PC-9 (cell line): Measurements from ENCODE around the gene TEDC1. TPM values are rescaled to one million over a fixed set of nuclear protein-coding genes. Genes with fewer than 3 reads are reported as not detected.

Experiments
- BruUV-seq: library from RNA; stranded (reverse); fragments of 400-500 nt; replicated peaks from 2 replicates; lab custom pipeline; 2021; lab: Mats Ljungman, UMichigan
- CTCF ChIA-PET: fragments of 300-600 bp; sonication (Branson Sonifier 250); formaldehyde crosslinking; loops from one replicate; lab custom pipeline; 2022; ENCODE audit warnings: antibody characterized with exemption; lab: Charles Lee
- POLR2A ChIA-PET: fragments of 300-600 bp; sonication (Branson Sonifier 250); formaldehyde crosslinking; loops from one replicate; lab custom pipeline; 2022; ENCODE audit warnings: antibody characterized with exemption; ENCODE audit not compliant: unreplicated experiment; lab: Charles Lee
- DNase-seq, 2 experiments: peaks; one replicate each; pipeline versions ENCODE4 v3.0.0 to v3.0.0-alpha.2; 2015 to 2022; ENCODE audit warnings: mixed read lengths in 1 of 2
- H2AFZ ChIP-seq: fragments of 200-600 bp; sonication (generic); 2 replicates; pipeline ENCODE4 v1.8.1; 2017; ENCODE audit warnings: antibody characterized with exemption
- H3F3A ChIP-seq: fragments of 200-600 bp; sonication (generic); 2 replicates; pipeline ENCODE4 v1.8.1; 2017; ENCODE audit warnings: antibody characterized with exemption, mild to moderate bottlenecking, low read depth; ENCODE audit not compliant: insufficient read depth
- H3K27ac ChIP-seq: fragments of 200-600 bp; sonication (generic); 2 replicates; pipeline ENCODE4 v1.6.1; 2016; ENCODE audit warnings: mixed run types
- H3K27me3 ChIP-seq: fragments of 200-600 bp; sonication (generic); 2 replicates; pipeline ENCODE4 v1.6.1; 2016; ENCODE audit warnings: low read depth, mixed run types; ENCODE audit not compliant: insufficient read depth
- H3K36me3 ChIP-seq: fragments of 200-600 bp; sonication (generic); 2 replicates; pipeline ENCODE4 v1.6.1; 2016; ENCODE audit warnings: low read depth, mixed run types
- H3K4me1 ChIP-seq: fragments of 200-600 bp; sonication (generic); replicated peaks from 2 replicates; pipeline ENCODE4 v1.6.1; 2016; ENCODE audit warnings: mixed run types; ENCODE audit not compliant: insufficient read depth
- H3K4me2 ChIP-seq: fragments of 200-600 bp; sonication (generic); 2 replicates; pipeline ENCODE4 v1.6.1; 2017; ENCODE audit warnings: mixed run types
- H3K4me3 ChIP-seq: fragments of 200-600 bp; sonication (generic); 2 replicates; pipeline ENCODE4 v1.6.1; 2016; ENCODE audit warnings: mixed run types
- H3K79me2 ChIP-seq: fragments of 200-600 bp; sonication (generic); 2 replicates; pipeline ENCODE4 v1.6.1; 2017; ENCODE audit warnings: low read depth, mixed run types
- H3K9me2 ChIP-seq: fragments of 200-600 bp; sonication (generic); 2 replicates; pipeline ENCODE4 v1.8.1; 2017; ENCODE audit warnings: mild to moderate bottlenecking; ENCODE audit not compliant: insufficient read depth
- H3K9me3 ChIP-seq: fragments of 200-600 bp; sonication (generic); 2 replicates; pipeline ENCODE4 v1.8.1; 2016; ENCODE audit warnings: low read depth; ENCODE audit not compliant: insufficient read depth
- H4K20me1 ChIP-seq: fragments of 200-600 bp; sonication (generic); 2 replicates; pipeline ENCODE4 v1.8.1; 2017; ENCODE audit not compliant: insufficient read depth
- EZH2 ChIP-seq: fragments of 200-600 bp; sonication (generic); IDR thresholded peaks from 2 replicates; pipeline ENCODE4 v1.8.0; 2017; ENCODE audit warnings: antibody characterized with exemption, low read depth
- intact Hi-C: fragments of 100-400 bp; cut with micrococcal nuclease; formaldehyde crosslinking; loops from one replicate; pipeline ENCODE4 v1.10.0; 2022; ENCODE audit not compliant: unreplicated experiment
- total RNA-seq: library from RNA; stranded (reverse); gene quantifications from 2 replicates; pipeline ENCODE4 v1.2.3, GENCODE V29; 2021
- TF ChIP-seq, protein P1 (sequence below): fragments of 200-600 bp; sonication (generic); conservative IDR thresholded peaks from 2 replicates; pipeline ENCODE4 v1.6.1; 2017; ENCODE audit warnings: mixed run types, antibody characterized with exemption, mild to moderate bottlenecking, moderate library complexity

TEDC1 gene
- total RNA-seq, 1 experiment from 2014 or later: 21.2 TPM

DNA sequence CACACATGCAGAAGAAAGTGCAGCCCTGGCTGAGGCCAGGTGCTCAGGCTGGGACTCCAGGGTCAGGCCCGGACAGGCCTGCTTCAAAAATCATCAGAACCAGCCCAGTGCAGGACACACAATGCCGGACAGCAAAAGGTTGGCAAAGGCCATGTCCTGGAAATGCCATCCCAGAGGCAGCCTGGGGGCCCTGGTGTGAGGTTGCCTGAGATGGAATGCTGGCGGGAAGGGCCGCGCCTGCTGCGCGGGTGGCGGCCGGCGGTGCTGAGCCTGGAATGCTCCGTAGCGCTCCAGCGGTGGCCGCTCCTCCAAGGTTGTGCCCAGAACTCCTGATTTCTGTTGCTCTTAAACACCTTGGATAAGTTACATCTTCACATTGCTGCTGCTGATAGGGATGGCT, 38.1 kb upstream of the TEDC1 start:
- Histone ChIP-seq H3F3A (no peaks in the 10 kb centered on the region), H3K36me3 (no peaks in the 10 kb centered on the region), H4K20me1 (peaks cover 17% of the 10 kb centered on the region), H2AFZ (no peak overlapping the region), H3K4me2 (no peak overlapping the region), H3K4me1 (no peaks in the 10 kb centered on the region), H3K4me3 (no peak overlapping the region), H3K9me2 (no peaks in the 10 kb centered on the region), H3K27me3 (no peaks in the 10 kb centered on the region), H3K27ac (no peak overlapping the region), H3K9me3 (no peaks in the 10 kb centered on the region), H3K79me2 (no peaks in the 10 kb centered on the region)
- ChIA-PET CTCF (no interaction called here), POLR2A (no interaction called here)
- intact Hi-C loops: no loop called here
- peak in 1 of 2 experiments; percentile 15 for DNase-seq
- no TSS peak for BruUV-seq
- no peak for TF ChIP-seq EZH2
- TF ChIP-seq, protein P1, sequence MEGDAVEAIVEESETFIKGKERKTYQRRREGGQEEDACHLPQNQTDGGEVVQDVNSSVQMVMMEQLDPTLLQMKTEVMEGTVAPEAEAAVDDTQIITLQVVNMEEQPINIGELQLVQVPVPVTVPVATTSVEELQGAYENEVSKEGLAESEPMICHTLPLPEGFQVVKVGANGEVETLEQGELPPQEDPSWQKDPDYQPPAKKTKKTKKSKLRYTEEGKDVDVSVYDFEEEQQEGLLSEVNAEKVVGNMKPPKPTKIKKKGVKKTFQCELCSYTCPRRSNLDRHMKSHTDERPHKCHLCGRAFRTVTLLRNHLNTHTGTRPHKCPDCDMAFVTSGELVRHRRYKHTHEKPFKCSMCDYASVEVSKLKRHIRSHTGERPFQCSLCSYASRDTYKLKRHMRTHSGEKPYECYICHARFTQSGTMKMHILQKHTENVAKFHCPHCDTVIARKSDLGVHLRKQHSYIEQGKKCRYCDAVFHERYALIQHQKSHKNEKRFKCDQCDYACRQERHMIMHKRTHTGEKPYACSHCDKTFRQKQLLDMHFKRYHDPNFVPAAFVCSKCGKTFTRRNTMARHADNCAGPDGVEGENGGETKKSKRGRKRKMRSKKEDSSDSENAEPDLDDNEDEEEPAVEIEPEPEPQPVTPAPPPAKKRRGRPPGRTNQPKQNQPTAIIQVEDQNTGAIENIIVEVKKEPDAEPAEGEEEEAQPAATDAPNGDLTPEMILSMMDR: no peak

DNA sequence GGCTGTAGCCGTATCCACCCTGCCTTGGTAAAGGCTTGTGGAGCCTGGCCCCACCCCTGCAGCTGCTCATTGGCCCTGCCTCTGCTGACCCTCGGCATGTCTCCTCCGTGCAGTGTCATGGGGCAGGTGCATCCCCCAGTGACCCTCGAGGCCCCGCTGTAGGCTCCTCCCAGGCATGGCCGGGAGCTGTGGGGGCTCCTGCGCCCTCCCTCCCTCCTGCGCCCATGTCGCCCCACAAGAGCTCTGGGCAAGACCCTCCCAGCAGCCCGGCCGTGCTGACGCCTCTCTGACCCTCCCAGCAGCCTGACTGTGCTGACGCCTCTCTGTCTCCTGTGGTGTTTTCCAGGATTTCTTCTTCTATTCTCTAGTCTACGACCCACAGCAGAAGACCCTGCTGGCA, 37.2 kb upstream of the TEDC1 start:
- Histone ChIP-seq H3K4me2 (no peak overlapping the region), H3K9me3 (no peaks in the 10 kb centered on the region), H3K4me1 (no peaks in the 10 kb centered on the region), H3K9me2 (no peaks in the 10 kb centered on the region), H2AFZ (no peak overlapping the region), H3K27ac (no peak overlapping the region), H3K36me3 (no peaks in the 10 kb centered on the region), H3F3A (no peaks in the 10 kb centered on the region), H4K20me1 (peaks cover 11% of the 10 kb centered on the region), H3K27me3 (no peaks in the 10 kb centered on the region), H3K79me2 (no peaks in the 10 kb centered on the region), H3K4me3 (no peak overlapping the region)
- ChIA-PET CTCF (no interaction called here), POLR2A (no interaction called here)
- no TSS peak for BruUV-seq
- DNase-seq: no peak
- intact Hi-C loops: no loop called here
- TF ChIP-seq, protein P1: no peak
- no peak for TF ChIP-seq EZH2

DNA sequence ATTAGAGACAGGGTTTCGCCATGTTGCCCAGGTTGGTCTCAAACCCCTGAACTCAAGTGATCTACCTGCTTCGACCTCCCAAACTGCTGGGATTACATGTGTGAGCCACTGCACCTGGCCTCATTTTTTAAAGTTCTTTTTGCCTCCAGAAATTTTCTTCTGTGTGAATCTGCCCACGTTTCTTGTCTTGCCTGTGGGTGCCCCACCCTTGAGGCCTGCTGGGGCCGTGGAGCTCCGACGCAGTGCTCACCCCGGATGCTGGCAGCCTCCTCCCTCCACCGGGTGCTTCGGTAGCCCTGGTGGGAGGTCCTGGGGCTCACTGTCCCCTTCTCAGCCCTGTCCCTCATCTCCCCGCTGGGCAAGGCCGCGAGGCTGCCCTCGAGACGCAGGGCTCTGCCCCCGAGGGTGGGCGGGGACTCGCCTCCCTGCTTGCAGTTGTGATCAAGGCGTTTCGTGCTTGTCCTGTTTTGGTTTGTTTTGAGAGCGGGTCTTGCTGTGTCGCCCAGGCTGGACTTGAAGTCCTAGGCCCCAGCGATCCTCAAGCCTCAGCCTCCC, 35.9 kb upstream of the TEDC1 start:
- H3K9me2 ChIP-seq: no peaks in the 10 kb centered on the region
- peaks cover 4% of the 10 kb centered on the region; the same call in 1 of the 2 replicates for H4K20me1 ChIP-seq
- no TSS peak for BruUV-seq
- TF ChIP-seq, protein P1: no peak
- no peak for TF ChIP-seq EZH2
- H3K4me2 ChIP-seq: no peak overlapping the region
- no peak for DNase-seq
- CTCF ChIA-PET: no interaction called here
- no peak overlapping the region for H3K27ac ChIP-seq
- intact Hi-C loops: no loop called here
- POLR2A ChIA-PET: no interaction called here
- no peaks in the 10 kb centered on the region for H3K9me3 ChIP-seq
- no peak overlapping the region for H3K4me3 ChIP-seq
- H3F3A ChIP-seq: no peaks in the 10 kb centered on the region
- no peaks in the 10 kb centered on the region for H3K79me2 ChIP-seq
- no peak overlapping the region for H2AFZ ChIP-seq
- H3K36me3 ChIP-seq: no peaks in the 10 kb centered on the region
- no peaks in the 10 kb centered on the region for H3K27me3 ChIP-seq
- no peaks in the 10 kb centered on the region for H3K4me1 ChIP-seq
